Panc1 (cell line): ENCODE measurements around the gene RARB. TPM values are rescaled to one million over a fixed set of nuclear protein-coding genes. Genes with fewer than 3 reads are reported as not detected.

Experiments
- ATAC-seq: fragments of 200-7000 bp; cut with Tn5 transposase; 2 replicates; pipeline ENCODE4 v1.9.1; 2020; ENCODE audit warnings: mild to moderate bottlenecking, moderate library complexity
- BruUV-seq: library from RNA; stranded (reverse); fragments of 400-500 nt; replicated peaks from 2 replicates; lab custom pipeline; 2021; lab: Mats Ljungman, UMichigan
- CTCF ChIA-PET: fragments of 300-600 bp; sonication (Branson Sonifier 250); formaldehyde crosslinking; loops from one replicate; lab custom pipeline; 2022; ENCODE audit warnings: antibody characterized with exemption; lab: Charles Lee
- POLR2A ChIA-PET: fragments of 300-600 bp; sonication (Branson Sonifier 250); formaldehyde crosslinking; loops from one replicate; lab custom pipeline; 2022; ENCODE audit warnings: antibody characterized with exemption; lab: Charles Lee
- DNase-seq: peaks from one replicate; pipeline ENCODE4 v3.0.0-alpha.2; 2010; ENCODE audit warnings: low read depth, low spot score
- H3K27ac ChIP-seq: 2 replicates; pipeline ENCODE4 v1.5.1; 2011; ENCODE audit warnings: mild to moderate bottlenecking, low read length, inconsistent platforms
- H3K27me3 ChIP-seq: fragments of 200-500 bp; sonication (Bioruptor generic); 2 replicates; pipeline ENCODE4 v1.6.0; 2014; ENCODE audit warnings: low read length, inconsistent platforms; ENCODE audit not compliant: control insufficient read depth, insufficient read depth
- H3K36me3 ChIP-seq: fragments of 200-500 bp; sonication (Bioruptor generic); 2 replicates; pipeline ENCODE4 v1.5.1; 2014; ENCODE audit warnings: inconsistent platforms, mild to moderate bottlenecking, low read length, moderate library complexity; ENCODE audit not compliant: control insufficient read depth, insufficient read depth
- H3K4me1 ChIP-seq: 2 replicates; pipeline ENCODE4 v1.5.1; 2011; ENCODE audit warnings: inconsistent platforms, mild to moderate bottlenecking, low read length, moderate library complexity; ENCODE audit not compliant: control insufficient read depth, insufficient read depth
- H3K4me3 ChIP-seq, 2 experiments: 2 replicates each; pipeline ENCODE4 v1.5.1; 2011 to 2012; ENCODE audit warnings: low read depth in 2 of 2, low read length in 2 of 2, mild to moderate bottlenecking in 2 of 2, inconsistent platforms in 1 of 2, moderate library complexity in 1 of 2
- H3K9me3 ChIP-seq: fragments of 200-500 bp; sonication (Bioruptor generic); 2 replicates; pipeline ENCODE4 v1.5.1; 2014; ENCODE audit warnings: low read depth, mild to moderate bottlenecking, inconsistent platforms, low read length, moderate library complexity; ENCODE audit not compliant: control insufficient read depth, insufficient read depth
- POLR2AphosphoS5 ChIP-seq: IDR thresholded peaks from 2 replicates; pipeline ENCODE4 v1.6.1; 2012; ENCODE audit warnings: mild to moderate bottlenecking, low read depth, low read length, moderate library complexity
- SIN3A ChIP-seq: IDR thresholded peaks from 2 replicates; pipeline ENCODE4 v1.6.1; 2012; ENCODE audit warnings: low read depth, mild to moderate bottlenecking, low read length, moderate library complexity, borderline replicate concordance; ENCODE audit not compliant: insufficient read depth
- TCF7L2 ChIP-seq: IDR thresholded peaks from 2 replicates; pipeline ENCODE4 v1.6.1; 2011; ENCODE audit warnings: mild to moderate bottlenecking, low read depth, low read length, inconsistent platforms
- in situ Hi-C: cut with HindIII; loops from 2 replicates; pipeline ENCODE4 v1.10.0; 2016; ENCODE audit warnings: low sequenced_read_pairs, low pct_unique_long_range_greater_than_20kb
- intact Hi-C: fragments of 100-400 bp; cut with micrococcal nuclease; formaldehyde crosslinking; loops from one replicate; pipeline ENCODE4 v1.10.0; 2022; ENCODE audit not compliant: unreplicated experiment
- total RNA-seq: library from RNA; stranded (reverse); gene quantifications from one replicate; pipeline ENCODE4 v1.2.1, GENCODE V29; 2021; ENCODE audit not compliant: unreplicated experiment
- TF ChIP-seq, protein P1 (sequence below): fragments of 450-650 bp; IDR thresholded peaks from 2 replicates; pipeline ENCODE4 v1.5.1; 2017; ENCODE audit warnings: mild to moderate bottlenecking
- TF ChIP-seq, protein P2 (sequence below), 2 experiments: IDR thresholded peaks; 2 replicates each; pipeline ENCODE4 v1.6.1; 2011 to 2012; ENCODE audit warnings: low read depth in 2 of 2, control low read depth in 1 of 2, low read length in 1 of 2, mild to moderate bottlenecking in 1 of 2, moderate library complexity in 1 of 2; ENCODE audit not compliant: insufficient read depth in 1 of 2

The RARB gene
- total RNA-seq, 1 experiment from 2014 or later: not detected

DNA sequence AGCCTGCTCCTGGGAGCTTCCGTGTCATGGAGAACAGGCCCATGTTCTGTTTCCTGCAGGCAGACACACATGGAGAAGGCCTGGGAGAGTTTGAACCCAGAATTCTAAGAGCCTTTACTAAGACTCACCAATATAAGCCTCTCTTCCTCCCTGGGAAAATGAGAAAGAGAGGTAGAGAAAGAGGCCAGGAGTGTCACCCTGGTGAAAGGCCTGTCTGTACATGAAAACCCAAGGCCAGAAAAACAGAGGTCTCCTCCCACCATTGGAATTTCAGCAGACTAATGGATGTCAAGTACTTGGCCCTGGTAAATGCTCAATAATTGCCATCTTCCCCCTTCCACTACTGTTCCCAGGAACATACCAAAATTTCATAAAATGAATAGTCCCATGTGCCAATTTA is 119.0 kb downstream of the RARB start:
- ChIA-PET POLR2A (no interaction called here), CTCF (no interaction called here)
- in situ Hi-C loops (no loop called here), intact Hi-C loops (no loop called here)
- no peaks in the 10 kb centered on the region for H3K36me3 ChIP-seq
- no peaks in the 10 kb centered on the region for H3K9me3 ChIP-seq
- TF ChIP-seq POLR2AphosphoS5 (no peak), SIN3A (no peak), TCF7L2 (no peak)
- TF ChIP-seq, protein P1, sequence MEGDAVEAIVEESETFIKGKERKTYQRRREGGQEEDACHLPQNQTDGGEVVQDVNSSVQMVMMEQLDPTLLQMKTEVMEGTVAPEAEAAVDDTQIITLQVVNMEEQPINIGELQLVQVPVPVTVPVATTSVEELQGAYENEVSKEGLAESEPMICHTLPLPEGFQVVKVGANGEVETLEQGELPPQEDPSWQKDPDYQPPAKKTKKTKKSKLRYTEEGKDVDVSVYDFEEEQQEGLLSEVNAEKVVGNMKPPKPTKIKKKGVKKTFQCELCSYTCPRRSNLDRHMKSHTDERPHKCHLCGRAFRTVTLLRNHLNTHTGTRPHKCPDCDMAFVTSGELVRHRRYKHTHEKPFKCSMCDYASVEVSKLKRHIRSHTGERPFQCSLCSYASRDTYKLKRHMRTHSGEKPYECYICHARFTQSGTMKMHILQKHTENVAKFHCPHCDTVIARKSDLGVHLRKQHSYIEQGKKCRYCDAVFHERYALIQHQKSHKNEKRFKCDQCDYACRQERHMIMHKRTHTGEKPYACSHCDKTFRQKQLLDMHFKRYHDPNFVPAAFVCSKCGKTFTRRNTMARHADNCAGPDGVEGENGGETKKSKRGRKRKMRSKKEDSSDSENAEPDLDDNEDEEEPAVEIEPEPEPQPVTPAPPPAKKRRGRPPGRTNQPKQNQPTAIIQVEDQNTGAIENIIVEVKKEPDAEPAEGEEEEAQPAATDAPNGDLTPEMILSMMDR: no peak
- TF ChIP-seq, protein P2, sequence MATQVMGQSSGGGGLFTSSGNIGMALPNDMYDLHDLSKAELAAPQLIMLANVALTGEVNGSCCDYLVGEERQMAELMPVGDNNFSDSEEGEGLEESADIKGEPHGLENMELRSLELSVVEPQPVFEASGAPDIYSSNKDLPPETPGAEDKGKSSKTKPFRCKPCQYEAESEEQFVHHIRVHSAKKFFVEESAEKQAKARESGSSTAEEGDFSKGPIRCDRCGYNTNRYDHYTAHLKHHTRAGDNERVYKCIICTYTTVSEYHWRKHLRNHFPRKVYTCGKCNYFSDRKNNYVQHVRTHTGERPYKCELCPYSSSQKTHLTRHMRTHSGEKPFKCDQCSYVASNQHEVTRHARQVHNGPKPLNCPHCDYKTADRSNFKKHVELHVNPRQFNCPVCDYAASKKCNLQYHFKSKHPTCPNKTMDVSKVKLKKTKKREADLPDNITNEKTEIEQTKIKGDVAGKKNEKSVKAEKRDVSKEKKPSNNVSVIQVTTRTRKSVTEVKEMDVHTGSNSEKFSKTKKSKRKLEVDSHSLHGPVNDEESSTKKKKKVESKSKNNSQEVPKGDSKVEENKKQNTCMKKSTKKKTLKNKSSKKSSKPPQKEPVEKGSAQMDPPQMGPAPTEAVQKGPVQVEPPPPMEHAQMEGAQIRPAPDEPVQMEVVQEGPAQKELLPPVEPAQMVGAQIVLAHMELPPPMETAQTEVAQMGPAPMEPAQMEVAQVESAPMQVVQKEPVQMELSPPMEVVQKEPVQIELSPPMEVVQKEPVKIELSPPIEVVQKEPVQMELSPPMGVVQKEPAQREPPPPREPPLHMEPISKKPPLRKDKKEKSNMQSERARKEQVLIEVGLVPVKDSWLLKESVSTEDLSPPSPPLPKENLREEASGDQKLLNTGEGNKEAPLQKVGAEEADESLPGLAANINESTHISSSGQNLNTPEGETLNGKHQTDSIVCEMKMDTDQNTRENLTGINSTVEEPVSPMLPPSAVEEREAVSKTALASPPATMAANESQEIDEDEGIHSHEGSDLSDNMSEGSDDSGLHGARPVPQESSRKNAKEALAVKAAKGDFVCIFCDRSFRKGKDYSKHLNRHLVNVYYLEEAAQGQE (IDR thresholded peaks at IDR 0.05; ENCODE audit: insufficient read depth in 1 of 2, low read depth in 2 of 2, low read length in 1 of 2): no peak
- no peak overlapping the region for H3K27ac ChIP-seq
- H3K4me3 ChIP-seq: no peak overlapping the region
- no peaks in the 10 kb centered on the region for H3K27me3 ChIP-seq
- no peak for DNase-seq
- no peaks in the 10 kb centered on the region for H3K4me1 ChIP-seq
- BruUV-seq: no TSS peak
- ATAC-seq: no peak

DNA sequence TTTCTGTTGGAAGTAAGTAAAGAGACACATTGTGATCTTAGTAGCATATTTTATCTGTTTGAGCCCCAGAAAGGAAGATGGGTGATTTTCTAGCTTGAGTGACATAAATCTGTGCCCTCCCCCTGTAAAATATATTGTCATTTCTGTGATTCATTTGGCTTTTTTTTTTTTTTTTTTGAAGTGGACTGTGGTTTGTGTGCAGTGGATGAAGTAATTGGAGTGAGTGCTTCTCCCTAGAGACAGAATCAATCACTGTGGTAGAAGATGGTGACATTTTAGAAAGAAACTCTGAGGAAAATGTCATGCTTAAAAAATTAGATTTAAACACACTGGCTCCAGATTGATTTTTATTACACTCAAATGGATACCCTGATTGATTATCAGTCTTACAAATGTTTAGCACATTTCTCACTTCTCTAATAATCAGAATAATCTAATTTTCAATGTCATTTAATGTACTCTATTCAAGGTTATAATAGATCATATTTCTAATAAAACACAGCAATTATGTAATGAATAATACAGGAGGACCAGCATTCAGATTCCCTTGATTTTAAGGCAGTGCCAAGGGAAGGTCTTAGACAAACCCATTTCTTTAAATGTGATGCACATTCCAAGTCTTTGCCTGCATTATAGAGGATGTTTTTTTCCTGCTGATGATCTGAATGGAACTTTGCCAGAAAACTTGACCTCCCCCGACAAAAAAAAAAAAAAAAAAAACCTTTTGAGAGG is 120.0 kb downstream of the RARB start:
- Histone ChIP-seq H3K27me3 (no peaks in the 10 kb centered on the region), H3K27ac (no peak overlapping the region), H3K4me3 (no peak overlapping the region), H3K36me3 (no peaks in the 10 kb centered on the region), H3K9me3 (no peaks in the 10 kb centered on the region), H3K4me1 (no peaks in the 10 kb centered on the region)
- ATAC-seq: no peak
- TF ChIP-seq SIN3A (no peak), POLR2AphosphoS5 (no peak), TCF7L2 (no peak)
- TF ChIP-seq, protein P1: no peak
- TF ChIP-seq, protein P2 (IDR thresholded peaks at IDR 0.05; ENCODE audit: insufficient read depth in 1 of 2, low read depth in 2 of 2, low read length in 1 of 2): no peak
- CTCF ChIA-PET: no interaction called here
- POLR2A ChIA-PET: no interaction called here
- DNase-seq: no peak
- no TSS peak for BruUV-seq
- in situ Hi-C loops: no loop called here
- intact Hi-C loops: no loop called here
